Activated naive CD8-positive, alpha-beta T cell treated with anti-CD3 and anti-CD28 coated beads, Interleukin-2, amount 50 U/mL, for 24 hours (primary cell): ENCODE results near the gene COX17.

Experiments used
- ATAC-seq: fragments of 150-1000 bp; cut with Tn5 transposase; one replicate; pipeline ENCODE4 v1.10.0; 2021
- DNase-seq: peaks from one replicate; pipeline ENCODE4 v3.0.0; 2021
- H3K27ac Mint-ChIP-seq: one replicate; pipeline ENCODE4 v1.8.0; 2021; ENCODE audit warnings: mild to moderate bottlenecking, mixed read lengths
- H3K27me3 Mint-ChIP-seq: one replicate; pipeline ENCODE4 v1.8.0; 2021; ENCODE audit warnings: mixed read lengths
- H3K36me3 Mint-ChIP-seq: one replicate; pipeline ENCODE4 v1.8.0; 2021; ENCODE audit warnings: low read depth, mixed read lengths
- H3K4me1 Mint-ChIP-seq: one replicate; pipeline ENCODE4 v1.8.0; 2021; ENCODE audit warnings: mixed read lengths
- H3K4me3 Mint-ChIP-seq: one replicate; pipeline ENCODE4 v1.8.0; 2021; ENCODE audit warnings: mild to moderate bottlenecking, moderate library complexity, mixed read lengths
- H3K9me3 Mint-ChIP-seq: one replicate; pipeline ENCODE4 v1.8.0; 2021; ENCODE audit warnings: mixed read lengths

COX17 gene

GRCh38 chr3:119662604-119663373 is 14.4 kb downstream of the COX17 start:
- no peak for DNase-seq
- H3K4me1 Mint-ChIP-seq: peaks cover 9% of the 10 kb centered on the region
- H3K9me3 Mint-ChIP-seq: no peaks in the 10 kb centered on the region
- ATAC-seq: no peak
- H3K27ac Mint-ChIP-seq: no peak overlapping the region
- H3K4me3 Mint-ChIP-seq: no peak overlapping the region
- H3K27me3 Mint-ChIP-seq: no peaks in the 10 kb centered on the region
- H3K36me3 Mint-ChIP-seq: peaks cover 3% of the 10 kb centered on the region

DNA sequence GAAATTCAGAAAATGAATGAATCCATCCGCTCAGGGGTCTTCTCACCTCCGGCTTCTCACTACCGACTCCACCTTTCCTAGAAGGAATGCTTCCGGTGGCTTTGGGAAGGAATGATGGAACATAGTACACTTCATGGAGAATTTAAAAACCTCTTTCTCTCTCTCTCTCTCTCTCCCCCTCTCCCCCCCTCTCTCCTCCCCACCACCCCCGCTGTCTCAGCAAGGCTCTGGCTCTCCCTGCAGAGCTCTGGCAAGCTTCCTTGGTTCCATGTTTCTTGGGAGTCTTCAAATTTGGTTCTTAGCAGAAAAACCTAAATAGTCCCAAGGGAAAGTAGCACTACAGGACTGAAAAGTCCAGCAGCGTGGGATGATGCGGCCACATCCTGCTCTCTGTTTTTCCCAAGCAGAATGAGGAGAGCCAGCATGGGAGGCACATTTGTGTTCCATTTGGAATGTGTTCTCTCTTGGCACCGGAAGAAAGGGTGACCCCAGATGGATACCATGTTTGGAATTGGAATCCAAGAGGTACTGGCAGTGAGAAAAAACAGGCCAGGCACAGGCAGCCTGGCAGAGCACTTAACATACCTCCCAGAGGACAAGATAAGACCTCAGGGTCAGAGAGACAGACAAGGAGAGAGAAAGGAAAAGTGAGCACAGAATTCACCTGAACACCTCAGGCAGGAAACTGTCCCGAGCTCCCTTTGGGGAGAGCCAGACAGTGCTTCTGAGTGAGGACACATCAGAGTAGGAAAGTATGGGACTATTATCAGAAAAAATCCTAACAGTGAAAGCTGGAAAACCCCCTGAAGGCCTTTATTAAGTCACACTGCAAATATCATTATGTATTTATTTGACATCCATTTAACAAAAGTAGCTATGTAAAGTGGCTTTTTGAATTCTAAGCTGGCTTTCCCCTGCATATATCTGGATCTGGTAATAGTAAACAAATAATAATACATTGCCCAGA is 16.4 kb downstream of the COX17 start, which contains the start of gene POPDC2:
Gene POPDC2, minus strand, starts transcription at position 116 of the 967 bp plus-strand sequence. CDS start 166 bp downstream, outside the sequence.
- Mint-ChIP-seq H3K9me3 (no peaks in the 10 kb centered on the region), H3K27me3 (no peaks in the 10 kb centered on the region), H3K4me3 (no peak within 1 kb of the TSS), H3K36me3 (no peaks in the 10 kb centered on the region), H3K27ac (no peak within 1 kb of the TSS), H3K4me1 (peaks cover 9% of the 10 kb centered on the region)
- DNase-seq (no peak), ATAC-seq (no peak)

DNA sequence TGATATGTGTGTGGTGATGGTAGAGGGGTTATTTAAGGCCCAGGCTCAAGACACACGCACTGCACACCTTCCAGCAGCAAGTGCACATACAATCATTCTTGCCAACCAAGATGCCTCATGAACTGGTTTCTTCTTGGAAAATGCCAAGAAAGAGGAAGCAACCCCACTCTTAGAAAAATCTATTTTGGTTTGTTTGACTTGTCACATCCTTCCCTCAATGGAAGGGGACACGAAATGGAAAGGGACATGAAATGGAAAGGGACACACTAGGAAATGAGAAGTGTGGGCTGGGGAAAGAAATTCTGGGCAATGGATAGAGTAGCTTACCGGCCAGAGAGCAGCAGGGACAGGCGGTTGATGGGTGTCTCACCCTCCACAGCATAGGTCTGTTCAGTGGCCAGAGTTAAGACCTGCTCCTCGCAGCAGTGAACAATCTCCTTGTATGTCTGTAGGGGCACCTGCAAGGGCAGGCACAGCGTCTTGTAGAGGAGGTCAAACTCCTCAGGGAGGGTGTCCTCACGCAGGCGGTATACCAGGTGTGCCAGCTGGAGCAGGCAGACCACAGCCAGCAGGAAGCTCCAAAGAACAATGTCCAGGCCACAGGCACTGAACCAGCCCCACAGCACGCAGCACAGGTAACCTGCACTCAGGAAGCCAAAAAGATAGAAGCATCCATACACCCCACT is 17.5 kb downstream of the COX17 start:
- Mint-ChIP-seq H3K27ac (no peak overlapping the region), H3K36me3 (no peaks in the 10 kb centered on the region), H3K4me1 (peaks cover 7% of the 10 kb centered on the region), H3K27me3 (no peaks in the 10 kb centered on the region), H3K9me3 (no peaks in the 10 kb centered on the region), H3K4me3 (no peak overlapping the region)
- ATAC-seq: no peak
- no peak for DNase-seq

GRCh38 chr3:119658994-119659393 is 18.2 kb downstream of the COX17 start:
- H3K9me3 Mint-ChIP-seq: no peaks in the 10 kb centered on the region
- no peaks in the 10 kb centered on the region for H3K27me3 Mint-ChIP-seq
- H3K36me3 Mint-ChIP-seq: no peaks in the 10 kb centered on the region
- H3K4me1 Mint-ChIP-seq: no peaks in the 10 kb centered on the region
- no peak for ATAC-seq
- no peak for DNase-seq
- no peak overlapping the region for H3K4me3 Mint-ChIP-seq
- no peak overlapping the region for H3K27ac Mint-ChIP-seq

- H3K4me1 Mint-ChIP-seq: no peaks in the 10 kb centered on the region
- H3K27ac Mint-ChIP-seq: no peak overlapping the region
- H3K36me3 Mint-ChIP-seq: peaks cover 2% of the 10 kb centered on the region
- DNase-seq (no peak), ATAC-seq (no peak)
- no peak overlapping the region for H3K4me3 Mint-ChIP-seq
- H3K9me3 Mint-ChIP-seq: no peaks in the 10 kb centered on the region
- H3K27me3 Mint-ChIP-seq: no peaks in the 10 kb centered on the region
Measured at GRCh38 chr3:119657887-119658702, 19.1 kb downstream of the COX17 start.

GRCh38 chr3:119653876-119654275 is 23.3 kb downstream of the COX17 start:
- H3K27ac Mint-ChIP-seq: no peak overlapping the region
- H3K9me3 Mint-ChIP-seq: no peaks in the 10 kb centered on the region
- no peaks in the 10 kb centered on the region for H3K4me1 Mint-ChIP-seq
- no peak overlapping the region for H3K4me3 Mint-ChIP-seq
- no peaks in the 10 kb centered on the region for H3K27me3 Mint-ChIP-seq
- ATAC-seq (no peak), DNase-seq (no peak)
- peaks cover 8% of the 10 kb centered on the region for H3K36me3 Mint-ChIP-seq

DNA sequence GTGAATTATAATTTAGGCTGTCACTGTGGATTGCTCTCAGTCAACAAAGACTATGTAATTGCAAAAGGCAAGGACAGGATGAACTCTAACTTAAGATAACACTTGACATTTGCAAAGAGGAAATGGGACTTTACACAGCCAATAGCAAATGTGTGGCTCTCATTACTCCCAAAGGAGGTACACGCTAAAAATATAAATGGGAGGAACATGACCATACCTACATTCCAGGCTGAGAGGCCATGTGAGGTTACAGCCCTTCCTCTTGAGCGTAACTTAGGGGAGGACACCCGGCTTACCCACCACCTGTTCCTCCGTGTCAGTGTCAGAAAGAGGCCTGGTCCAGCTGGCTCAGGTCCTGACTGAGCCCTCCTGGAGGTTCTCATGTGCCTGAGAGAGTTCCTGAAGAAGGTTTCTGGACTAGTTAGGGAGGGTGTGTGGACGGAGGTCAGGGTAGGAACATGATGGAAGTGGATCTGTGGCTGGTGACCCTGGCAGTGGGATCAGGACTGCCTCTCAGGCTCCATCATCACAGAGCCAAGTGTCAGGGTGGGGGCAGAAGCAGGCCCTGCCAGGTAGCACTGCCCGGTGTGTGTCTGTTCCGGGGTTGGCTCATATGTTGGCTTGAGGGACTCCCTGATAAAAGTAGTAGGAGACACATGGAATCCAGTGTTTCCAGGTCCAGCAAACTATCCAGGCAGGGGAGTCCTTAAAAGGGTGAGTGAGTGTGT is 24.7 kb downstream of the COX17 start:
- H3K4me1 Mint-ChIP-seq: no peaks in the 10 kb centered on the region
- no peak overlapping the region for H3K27ac Mint-ChIP-seq
- DNase-seq: no peak
- H3K9me3 Mint-ChIP-seq: no peaks in the 10 kb centered on the region
- H3K27me3 Mint-ChIP-seq: no peaks in the 10 kb centered on the region
- ATAC-seq: no peak
- H3K4me3 Mint-ChIP-seq: no peak overlapping the region
- H3K36me3 Mint-ChIP-seq: peaks cover 11% of the 10 kb centered on the region

- no peak overlapping the region for H3K4me3 Mint-ChIP-seq
- ATAC-seq (no peak), DNase-seq (no peak)
- no peaks in the 10 kb centered on the region for H3K4me1 Mint-ChIP-seq
- peaks cover 20% of the 10 kb centered on the region for H3K36me3 Mint-ChIP-seq
- no peak overlapping the region for H3K27ac Mint-ChIP-seq
- no peaks in the 10 kb centered on the region for H3K9me3 Mint-ChIP-seq
- H3K27me3 Mint-ChIP-seq: no peaks in the 10 kb centered on the region
Measured at GRCh38 chr3:119649761-119650160, 27.4 kb downstream of the COX17 start.

DNA sequence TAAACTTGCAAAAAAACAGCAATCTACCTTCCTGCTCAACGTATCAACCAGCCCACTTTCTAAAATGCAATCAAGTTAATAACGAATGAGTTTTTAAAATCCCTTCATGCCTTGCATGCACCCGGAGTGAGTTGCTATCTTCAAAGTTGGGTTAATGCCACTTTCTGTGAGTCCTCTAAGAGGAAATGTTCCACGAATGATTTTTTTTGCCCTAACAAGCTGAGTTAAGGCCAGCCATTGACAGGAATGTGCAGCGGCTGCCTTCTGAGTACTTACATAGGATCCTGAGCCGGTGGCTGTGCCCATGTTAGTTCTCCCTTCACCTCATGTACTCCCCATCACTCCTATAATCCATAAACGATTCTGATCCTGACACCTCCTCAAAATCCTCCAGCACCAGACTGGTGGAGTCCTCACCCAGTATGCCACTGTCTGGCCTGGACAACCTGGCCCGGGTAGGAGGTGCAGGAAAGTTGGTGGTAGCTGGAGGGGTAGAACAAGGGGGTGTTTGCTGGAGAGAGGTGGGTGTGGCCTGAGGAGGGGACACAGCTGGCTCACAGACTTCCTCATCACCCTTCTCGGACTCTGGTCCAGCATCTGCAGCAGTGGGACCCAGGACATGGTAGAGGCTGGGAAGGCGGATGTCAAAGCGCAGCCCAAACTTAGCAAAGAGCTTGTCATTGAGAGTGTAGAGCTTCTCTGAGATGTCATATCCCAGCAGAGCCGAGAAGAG is 29.2 kb downstream of the COX17 start:
- DNase-seq (no peak), ATAC-seq (no peak)
- no peaks in the 10 kb centered on the region for H3K9me3 Mint-ChIP-seq
- no peaks in the 10 kb centered on the region for H3K27me3 Mint-ChIP-seq
- peaks cover 17% of the 10 kb centered on the region for H3K36me3 Mint-ChIP-seq
- H3K27ac Mint-ChIP-seq: no peak overlapping the region
- H3K4me3 Mint-ChIP-seq: no peak overlapping the region
- H3K4me1 Mint-ChIP-seq: peaks cover 12% of the 10 kb centered on the region

- H3K27ac Mint-ChIP-seq: no peak overlapping the region
- ATAC-seq: no peak
- H3K36me3 Mint-ChIP-seq: peaks cover 12% of the 10 kb centered on the region
- no peaks in the 10 kb centered on the region for H3K9me3 Mint-ChIP-seq
- H3K27me3 Mint-ChIP-seq: no peaks in the 10 kb centered on the region
- DNase-seq: no peak
- no peak overlapping the region for H3K4me3 Mint-ChIP-seq
- H3K4me1 Mint-ChIP-seq: peaks cover 20% of the 10 kb centered on the region
Measured at GRCh38 chr3:119647171-119647570, 30.0 kb downstream of the COX17 start.

DNA sequence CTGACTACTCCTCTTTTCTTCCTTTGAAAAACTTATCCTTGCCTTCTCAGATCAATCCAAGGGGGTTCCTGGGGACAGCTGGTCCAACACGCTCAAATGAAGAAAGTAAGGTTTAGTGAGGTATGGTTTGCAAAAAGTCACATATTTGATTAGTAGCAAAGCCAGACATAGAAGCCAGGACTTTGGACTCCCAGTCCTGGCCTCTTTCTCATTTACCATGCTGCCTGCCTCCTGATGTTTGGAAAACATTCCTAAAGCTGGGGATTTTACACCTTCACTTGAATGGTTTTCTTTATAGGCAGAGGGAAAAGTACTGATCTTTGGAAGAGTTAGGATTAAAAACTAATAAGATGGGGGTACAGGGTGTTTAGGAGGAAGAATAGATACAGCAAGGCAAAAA is 31.4 kb downstream of the COX17 start:
- H3K27me3 Mint-ChIP-seq: no peaks in the 10 kb centered on the region
- ATAC-seq (no peak), DNase-seq (no peak)
- peaks cover 16% of the 10 kb centered on the region for H3K36me3 Mint-ChIP-seq
- no peak overlapping the region for H3K4me3 Mint-ChIP-seq
- no peaks in the 10 kb centered on the region for H3K9me3 Mint-ChIP-seq
- peaks cover 20% of the 10 kb centered on the region for H3K4me1 Mint-ChIP-seq
- no peak overlapping the region for H3K27ac Mint-ChIP-seq

DNA sequence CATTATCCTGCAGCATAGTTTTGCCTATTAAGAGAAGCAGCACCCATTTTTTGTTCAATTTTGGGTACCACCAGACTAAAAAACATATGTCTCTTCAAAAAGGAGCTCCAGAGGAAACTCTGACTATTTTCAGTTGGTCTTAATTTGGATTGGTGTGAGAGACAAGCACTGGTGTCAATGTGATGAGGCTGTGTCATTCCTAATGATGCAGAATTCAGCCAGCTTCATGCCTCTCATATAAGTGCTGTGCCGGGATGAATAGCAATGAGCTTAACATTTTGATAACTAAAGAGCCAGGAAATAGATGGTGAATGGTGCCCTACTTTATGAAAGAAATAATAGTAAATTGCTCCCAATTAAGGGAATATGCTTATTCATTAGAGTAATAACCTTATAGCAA is 32.7 kb downstream of the COX17 start:
- DNase-seq (no peak), ATAC-seq (no peak)
- Mint-ChIP-seq H3K4me1 (peaks cover 29% of the 10 kb centered on the region), H3K27me3 (no peaks in the 10 kb centered on the region), H3K36me3 (peaks cover 21% of the 10 kb centered on the region), H3K27ac (no peak overlapping the region), H3K4me3 (no peak overlapping the region), H3K9me3 (peaks cover 5% of the 10 kb centered on the region)

DNA sequence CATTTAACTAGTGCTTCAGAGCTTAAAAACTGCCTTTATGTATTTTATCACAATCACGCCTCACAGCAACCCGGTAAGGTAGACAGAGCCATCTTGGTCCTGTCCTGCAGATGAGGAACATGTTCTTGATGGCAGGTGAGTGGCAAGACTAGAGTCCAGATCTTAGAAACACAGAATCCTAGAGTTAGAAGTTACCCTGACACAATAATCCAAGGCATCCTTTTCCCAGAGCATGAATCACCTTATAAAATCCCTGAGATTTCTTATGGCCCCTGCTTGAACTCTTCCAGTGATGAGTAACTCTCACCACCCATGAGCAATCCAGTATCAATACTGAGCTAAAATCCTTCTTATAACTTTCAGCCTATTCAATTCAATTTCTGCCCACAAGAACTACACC is 33.7 kb downstream of the COX17 start:
- peaks cover 5% of the 10 kb centered on the region for H3K9me3 Mint-ChIP-seq
- H3K27ac Mint-ChIP-seq: no peak overlapping the region
- no peak overlapping the region for H3K4me3 Mint-ChIP-seq
- peaks cover 24% of the 10 kb centered on the region for H3K36me3 Mint-ChIP-seq
- DNase-seq (no peak), ATAC-seq (no peak)
- no peaks in the 10 kb centered on the region for H3K27me3 Mint-ChIP-seq
- H3K4me1 Mint-ChIP-seq: peaks cover 38% of the 10 kb centered on the region
